IMR-90 (cell line): ENCODE data around the gene AKAP12. TPM values are rescaled to one million over a fixed set of nuclear protein-coding genes. Genes with fewer than 3 reads are reported as not detected.

Experiments
- ATAC-seq: fragments of 200-7000 bp; cut with Tn5 transposase; 2 replicates; pipeline ENCODE4 v1.9.1; 2020; ENCODE audit warnings: low read depth, mild to moderate bottlenecking, moderate library complexity
- BruUV-seq: library from RNA; stranded (reverse); fragments of 400-500 nt; replicated peaks from 2 replicates; lab custom pipeline; 2021; lab: Mats Ljungman, UMichigan
- CTCF ChIA-PET: fragments of 300-600 bp; formaldehyde crosslinking; extraction: SDS; loops from one replicate; lab custom pipeline; 2021; ENCODE audit warnings: antibody characterized with exemption; lab: Yijun Ruan, JAX
- POLR2A ChIA-PET: fragments of 300-600 bp; sonication (Branson Sonifier 250); formaldehyde crosslinking; loops from one replicate; lab custom pipeline; 2022; ENCODE audit warnings: antibody characterized with exemption; ENCODE audit not compliant: unreplicated experiment; lab: Charles Lee
- DNase-seq: peaks from one replicate; pipeline ENCODE4 v3.0.0; 2013
- H2AFZ ChIP-seq: replicated peaks from 2 replicates; pipeline ENCODE3; 2013; ENCODE audit warnings: low read length, mild to moderate bottlenecking; ENCODE audit not compliant: poor library complexity
- H2AK5ac ChIP-seq: 2 replicates; pipeline ENCODE4 v1.6.1; 2013; ENCODE audit warnings: low read depth, low read length, inconsistent platforms
- H2AK9ac ChIP-seq: replicated peaks from 2 replicates; pipeline ENCODE3; 2013; ENCODE audit warnings: mild to moderate bottlenecking, low read depth, low read length, moderate library complexity; ENCODE audit not compliant: poor library complexity
- H2BK120ac ChIP-seq: 2 replicates; pipeline ENCODE4 v1.6.1; 2013; ENCODE audit warnings: low read depth, low read length, inconsistent platforms
- H2BK15ac ChIP-seq: 3 replicates; pipeline ENCODE4 v1.6.1; 2013; ENCODE audit warnings: low read depth, low read length, inconsistent platforms
- H2BK20ac ChIP-seq: 2 replicates; pipeline ENCODE4 v1.6.1; 2013; ENCODE audit warnings: low read depth, mild to moderate bottlenecking, inconsistent platforms, low read length, moderate library complexity
- H2BK5ac ChIP-seq: 2 replicates; pipeline ENCODE4 v1.6.1; 2013; ENCODE audit warnings: mild to moderate bottlenecking, low read depth, low read length, inconsistent platforms; ENCODE audit not compliant: poor library complexity, severe bottlenecking
- H3K14ac ChIP-seq: replicated peaks from 2 replicates; pipeline ENCODE4 v1.6.1; 2013; ENCODE audit warnings: low read depth, low read length, inconsistent platforms
- H3K18ac ChIP-seq: 2 replicates; pipeline ENCODE4 v1.6.1; 2013; ENCODE audit warnings: low read depth, low read length, control low read depth
- H3K23ac ChIP-seq: 2 replicates; pipeline ENCODE4 v1.6.1; 2013; ENCODE audit warnings: low read depth, low read length, inconsistent platforms
- H3K27ac ChIP-seq: 2 replicates; pipeline ENCODE4 v1.5.1; 2013; ENCODE audit warnings: mild to moderate bottlenecking, control low read depth, low read length; ENCODE audit not compliant: insufficient read depth
- H3K27me3 ChIP-seq: 2 replicates; pipeline ENCODE4 v1.6.1; 2013; ENCODE audit warnings: low read length; ENCODE audit not compliant: control insufficient read depth, insufficient read depth
- H3K36me3 ChIP-seq: 2 replicates; pipeline ENCODE4 v1.6.1; 2013; ENCODE audit warnings: low read length, mixed read lengths; ENCODE audit not compliant: control insufficient read depth, insufficient read depth
- H3K4ac ChIP-seq: 2 replicates; pipeline ENCODE4 v1.6.1; 2013; ENCODE audit warnings: low read depth, low read length, inconsistent platforms
- H3K4me1 ChIP-seq: 2 replicates; pipeline ENCODE4 v1.6.1; 2013; ENCODE audit warnings: low read length, mixed read lengths; ENCODE audit not compliant: control insufficient read depth, insufficient read depth
- H3K4me2 ChIP-seq: 2 replicates; pipeline ENCODE4 v1.6.1; 2013; ENCODE audit warnings: low read depth, mild to moderate bottlenecking, control low read depth, low read length, moderate library complexity
- H3K4me3 ChIP-seq: 2 replicates; pipeline ENCODE4 v1.5.1; 2013; ENCODE audit warnings: low read depth, mild to moderate bottlenecking, control low read depth, low read length, moderate library complexity; ENCODE audit not compliant: insufficient read depth
- H3K56ac ChIP-seq: 2 replicates; pipeline ENCODE4 v1.6.1; 2013; ENCODE audit warnings: low read length, inconsistent platforms; ENCODE audit not compliant: insufficient read depth; ENCODE audit errors: extremely low read depth
- H3K79me1 ChIP-seq, 2 experiments: 2 replicates each; pipeline ENCODE4 v1.6.1; 2013; ENCODE audit warnings: low read length in 2 of 2, inconsistent platforms in 1 of 2, low read depth in 1 of 2
- H3K9ac ChIP-seq: 2 replicates; pipeline ENCODE4 v1.6.1; 2013; ENCODE audit warnings: low read depth, low read length, control low read depth
- H3K9me1 ChIP-seq: 2 replicates; pipeline ENCODE4 v1.6.1; 2013; ENCODE audit warnings: low read length, inconsistent platforms; ENCODE audit not compliant: insufficient read depth
- H3K9me3 ChIP-seq: 2 replicates; pipeline ENCODE4 v1.6.1; 2013; ENCODE audit warnings: low read length; ENCODE audit not compliant: control insufficient read depth, insufficient read depth
- H4K20me1 ChIP-seq: 2 replicates; pipeline ENCODE4 v1.6.1; 2013; ENCODE audit warnings: low read length, inconsistent platforms; ENCODE audit not compliant: insufficient read depth
- H4K5ac ChIP-seq: 2 replicates; pipeline ENCODE4 v1.6.1; 2013; ENCODE audit warnings: mild to moderate bottlenecking, low read depth, low read length, control low read depth
- H4K8ac ChIP-seq, 2 experiments: 2 replicates each; pipeline ENCODE4 v1.6.1; 2013; ENCODE audit warnings: low read depth in 2 of 2, low read length in 2 of 2, control low read depth in 1 of 2, inconsistent platforms in 1 of 2
- H4K91ac ChIP-seq: 2 replicates; pipeline ENCODE4 v1.6.1; 2013; ENCODE audit warnings: low read depth, low read length, inconsistent platforms; ENCODE audit not compliant: insufficient read depth
- BHLHE40 ChIP-seq: fragments of 150-350 bp; IDR thresholded peaks from 2 replicates; pipeline ENCODE4 v1.6.1; 2016; ENCODE audit warnings: mild to moderate bottlenecking, low read depth, low read length
- CEBPB ChIP-seq: IDR thresholded peaks from 2 replicates; pipeline ENCODE4 v1.6.1; 2012; ENCODE audit warnings: low read depth, low read length, improper control_type of control experiment
- CHD1 ChIP-seq: IDR thresholded peaks from 2 replicates; pipeline ENCODE4 v1.6.1; 2012; ENCODE audit warnings: low read depth, low read length, improper control_type of control experiment
- FOS ChIP-seq: fragments of 150-350 bp; IDR thresholded peaks from 2 replicates; pipeline ENCODE4 v1.6.1; 2016; ENCODE audit warnings: low read depth, low read length
- MAZ ChIP-seq: IDR thresholded peaks from 2 replicates; pipeline ENCODE4 v1.6.1; 2012; ENCODE audit warnings: low read depth, mild to moderate bottlenecking, low read length, improper control_type of control experiment, moderate library complexity, borderline replicate concordance
- MXI1 ChIP-seq: IDR thresholded peaks from 2 replicates; pipeline ENCODE4 v1.6.1; 2012; ENCODE audit warnings: low read depth, mild to moderate bottlenecking, low read length, moderate library complexity, borderline replicate concordance
- NFE2L2 ChIP-seq: fragments of 150-350 bp; IDR thresholded peaks from 2 replicates; pipeline ENCODE4 v1.6.1; 2016; ENCODE audit warnings: low read depth, mild to moderate bottlenecking, low read length
- POLR2A ChIP-seq: IDR thresholded peaks from 2 replicates; pipeline ENCODE4 v1.6.1; 2012; ENCODE audit warnings: mild to moderate bottlenecking, low read depth, low read length
- RAD21 ChIP-seq: IDR thresholded peaks from 2 replicates; pipeline ENCODE4 v1.6.1; 2012; ENCODE audit warnings: low read length, improper control_type of control experiment
- WGBS, 2 experiments: methylation state at CpG; one replicate each; pipeline versions ENCODE4 v1.1.5 to v1.1.7; 2013; ENCODE audit warnings: missing lambda C conversion rate in 2 of 2; ENCODE audit not compliant: insufficient read length in 1 of 2; ENCODE audit errors: extremely low coverage in 2 of 2; 5-methylcytosine and 5-hydroxymethylcytosine counted together
- dilution Hi-C: fragments of 300-500 bp; cut with HindIII; formaldehyde crosslinking; loops from one replicate; pipeline ENCODE4 v1.14.3; 2018; ENCODE audit warnings: low sequenced_read_pairs; ENCODE audit not compliant: unreplicated experiment
- in situ Hi-C: fragments of 300-500 bp; cut with MboI; formaldehyde crosslinking; loops from 3 replicates; pipeline ENCODE4 v1.14.3; 2019; ENCODE audit warnings: low sequenced_read_pairs, inconsistent platforms, mixed read lengths
- intact Hi-C: fragments of 100-400 bp; cut with micrococcal nuclease; formaldehyde crosslinking; loops from 2 replicates; pipeline ENCODE4 v1.10.0; 2022
- polyA plus RNA-seq, 3 experiments: library from polyadenylated mRNA; depleted of rRNA; stranded (reverse); fragments of >200 nt; gene quantifications; 2 replicates each; pipeline ENCODE4 v1.2.3, GENCODE V29; 2012; ENCODE audit warnings: low replicate concordance in 1 of 3
- total RNA-seq: library from RNA; depleted of rRNA; stranded (reverse); fragments of >200 nt; gene quantifications from 2 replicates; pipeline ENCODE4 v1.2.3, GENCODE V29; 2012
- TF ChIP-seq, protein P1 (sequence below): fragments of 150-350 bp; IDR thresholded peaks from 2 replicates; pipeline ENCODE4 v1.6.1; 2017; ENCODE audit warnings: mild to moderate bottlenecking, antibody characterized with exemption, low read length, low read depth
- TF ChIP-seq, protein P2 (sequence below): fragments of 150-350 bp; IDR thresholded peaks from 2 replicates; pipeline ENCODE4 v1.6.1; 2016; ENCODE audit warnings: low read depth, mild to moderate bottlenecking, low read length, moderate library complexity, borderline replicate concordance

AKAP12 gene
- total and polyA plus RNA-seq, 2 of the 4 experiments (the other 2 are of a cell fraction): 56.0 to 118 TPM

DNA sequence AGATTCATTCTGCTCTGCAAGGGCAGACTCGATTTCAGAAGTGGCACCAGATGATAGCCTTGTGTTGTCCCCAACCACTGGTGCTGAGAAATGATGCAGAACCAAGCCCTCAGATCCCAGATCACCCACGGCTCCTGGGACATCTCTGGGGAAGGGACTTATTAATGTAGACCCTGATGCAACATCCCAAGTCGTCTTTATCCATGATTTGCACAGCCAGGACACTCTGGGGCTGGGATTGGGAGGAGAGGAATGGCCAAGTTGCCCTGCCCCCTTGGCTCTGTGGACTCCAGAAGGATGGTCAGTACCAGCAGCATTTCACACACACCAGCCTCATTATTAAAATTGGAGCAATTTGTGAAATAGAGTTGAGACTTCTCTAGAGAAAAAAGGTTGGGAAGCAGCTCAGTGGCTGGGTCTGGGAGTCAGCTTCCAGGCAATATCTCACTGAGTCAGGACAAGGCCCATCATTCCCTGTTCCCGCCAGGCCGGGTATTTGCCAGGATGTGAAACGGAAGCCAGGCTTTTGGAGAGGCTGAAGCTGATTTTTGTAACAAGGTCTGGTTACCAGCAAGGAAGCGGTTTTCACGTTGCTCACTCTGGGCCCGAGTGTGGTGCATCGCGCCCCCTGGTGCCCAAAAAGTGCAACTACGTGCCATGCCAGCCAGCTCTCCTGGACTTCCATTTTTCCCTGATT, 84.2 kb downstream of the AKAP12 start (continued):
- TF ChIP-seq, protein P1, sequence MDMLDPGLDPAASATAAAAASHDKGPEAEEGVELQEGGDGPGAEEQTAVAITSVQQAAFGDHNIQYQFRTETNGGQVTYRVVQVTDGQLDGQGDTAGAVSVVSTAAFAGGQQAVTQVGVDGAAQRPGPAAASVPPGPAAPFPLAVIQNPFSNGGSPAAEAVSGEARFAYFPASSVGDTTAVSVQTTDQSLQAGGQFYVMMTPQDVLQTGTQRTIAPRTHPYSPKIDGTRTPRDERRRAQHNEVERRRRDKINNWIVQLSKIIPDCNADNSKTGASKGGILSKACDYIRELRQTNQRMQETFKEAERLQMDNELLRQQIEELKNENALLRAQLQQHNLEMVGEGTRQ: no peak
- TF ChIP-seq CEBPB (no peak), CHD1 (no peak)

DNA sequence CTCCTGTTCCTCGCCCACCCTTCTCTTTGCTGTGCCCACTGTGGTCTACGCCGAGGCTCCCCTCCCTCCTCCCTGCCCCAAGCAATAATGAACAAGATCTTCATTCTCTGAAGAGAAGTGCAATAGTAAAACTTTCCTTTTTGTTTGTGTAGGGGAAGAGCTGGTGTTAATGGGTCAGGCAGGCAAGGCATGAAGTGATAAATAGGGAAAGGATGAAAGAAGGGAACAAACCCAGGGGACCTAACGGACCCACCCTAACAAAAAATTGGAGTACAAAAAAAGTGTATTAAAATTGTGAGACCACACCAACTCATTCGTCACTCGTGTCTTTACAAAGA, 84.7 kb downstream of the AKAP12 start:
- in situ Hi-C loops: loop anchor here (5.0 to 10.0 kb wide), 2 partner anchors 312 to 500 kb away; no protein-coding TSS in a partner anchor
- H3K23ac ChIP-seq: no peak overlapping the region; the same call in 1 of the 2 replicates
- H3K36me3 ChIP-seq: no peaks in the 10 kb centered on the region
- peak overlapping the region; percentile 81 for H2AFZ ChIP-seq
- intact Hi-C loops: loop anchor here (1.0 to 2.0 kb wide), 5 partner anchors 83 to 432 kb away; no protein-coding TSS in a partner anchor
- H3K9ac ChIP-seq: peak overlapping the region; percentile 33
- peak overlapping the region; percentile 65; the same call in 1 of the 2 replicates for H2BK20ac ChIP-seq
- peak overlapping the region; percentile 83; the same call in 2 of the 3 replicates for H2BK15ac ChIP-seq
- no peak overlapping the region for H2AK9ac ChIP-seq
- WGBS, 2 experiments: no CpG with 5 or more reads among the region's 6 CpGs
- H4K8ac ChIP-seq: 0 out of 4 replicates have a peak overlapping the region, but pooled peaks of 1 of the 2 experiments have one; percentile 70
- peak overlapping the region; percentile 1 for H2BK5ac ChIP-seq
- H3K9me3 ChIP-seq: no peaks in the 10 kb centered on the region
- POLR2A ChIA-PET: no interaction called here
- H4K20me1 ChIP-seq: no peaks in the 10 kb centered on the region
- BruUV-seq: no TSS peak
- peaks cover 6 to 12% of the 10 kb centered on the region in 2 experiments; a peak in 3 of 4 replicates for H3K79me1 ChIP-seq
- no peak overlapping the region; the same call in 1 of the 2 replicates for H3K56ac ChIP-seq
- no peaks in the 10 kb centered on the region for H3K9me1 ChIP-seq
- ATAC-seq (no peak; the same call in 1 of the 2 replicates), DNase-seq (no peak)
- peak overlapping the region; percentile 62; the same call in 1 of the 2 replicates for H3K14ac ChIP-seq
- H4K5ac ChIP-seq: peak overlapping the region; percentile 53
- peak overlapping the region; percentile 57 for H3K4ac ChIP-seq
- peak overlapping the region; percentile 40 for H3K4me2 ChIP-seq
- H4K91ac ChIP-seq: peak overlapping the region; percentile 56; the same call in 1 of the 2 replicates
- H3K27me3 ChIP-seq: no peaks in the 10 kb centered on the region
- peak overlapping the region; percentile 28 for H3K18ac ChIP-seq
- no peak overlapping the region for H2AK5ac ChIP-seq
- CTCF ChIA-PET: interaction anchor here (0.5 to 4.4 kb wide), 29 partner anchors 10 to 507 kb away, joined by 3 to 56 read pairs (median 5); no protein-coding TSS in a partner anchor
- dilution Hi-C loops: no loop called here
- no peak overlapping the region for H3K27ac ChIP-seq
- peak overlapping the region; percentile 80 for H2BK120ac ChIP-seq
- peaks cover 6% of the 10 kb centered on the region; the same call in 1 of the 2 replicates for H3K4me1 ChIP-seq
- no peak overlapping the region for H3K4me3 ChIP-seq
- TF ChIP-seq MXI1 (no peak), NFE2L2 (no peak), MAZ (no peak), POLR2A (no peak), CHD1 (no peak), FOS (no peak), BHLHE40 (no peak), RAD21 (no peak)
- TF ChIP-seq, protein P1: no peak
- TF ChIP-seq, protein P2, sequence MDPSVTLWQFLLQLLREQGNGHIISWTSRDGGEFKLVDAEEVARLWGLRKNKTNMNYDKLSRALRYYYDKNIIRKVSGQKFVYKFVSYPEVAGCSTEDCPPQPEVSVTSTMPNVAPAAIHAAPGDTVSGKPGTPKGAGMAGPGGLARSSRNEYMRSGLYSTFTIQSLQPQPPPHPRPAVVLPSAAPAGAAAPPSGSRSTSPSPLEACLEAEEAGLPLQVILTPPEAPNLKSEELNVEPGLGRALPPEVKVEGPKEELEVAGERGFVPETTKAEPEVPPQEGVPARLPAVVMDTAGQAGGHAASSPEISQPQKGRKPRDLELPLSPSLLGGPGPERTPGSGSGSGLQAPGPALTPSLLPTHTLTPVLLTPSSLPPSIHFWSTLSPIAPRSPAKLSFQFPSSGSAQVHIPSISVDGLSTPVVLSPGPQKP: no peak
